HepG2 (cell line): ENCODE results near the gene DENND2A. TPM values are rescaled to one million over a fixed set of nuclear protein-coding genes. Genes with fewer than 3 reads are reported as not detected.
A peak's percentile ranks its signal among the peaks of the same experiment; 100 is the strongest.

Source experiments
- CBX1 ChIP-seq: IDR thresholded peaks from one replicate; pipeline ENCODE4 v1.6.1; 2016; ENCODE audit warnings: antibody characterized with exemption, low read depth
- CEBPG ChIP-seq: IDR thresholded peaks from 2 replicates; pipeline ENCODE4 v1.6.1; 2016
- EEA1 ChIP-seq: sonication (generic); formaldehyde crosslinking; IDR thresholded peaks from 2 replicates; pipeline ENCODE4 v1.5.1; 2020; ENCODE audit warnings: mild to moderate bottlenecking, missing genetic modification reagents, borderline replicate concordance
- FOXK1 ChIP-seq: sonication (generic); formaldehyde crosslinking; IDR thresholded peaks from 2 replicates; pipeline ENCODE4 v1.4.0; 2020; ENCODE audit warnings: low read depth, missing genetic modification reagents, borderline replicate concordance
- HIC2 ChIP-seq: sonication (generic); formaldehyde crosslinking; IDR thresholded peaks from 2 replicates; pipeline ENCODE4 v1.9.0; 2022; ENCODE audit warnings: low read depth, missing genetic modification reagents
- HMGA1 ChIP-seq: sonication (generic); formaldehyde crosslinking; conservative IDR thresholded peaks from 2 replicates; pipeline ENCODE4 v1.4.0; 2020; ENCODE audit warnings: missing genetic modification reagents
- HOXA3 ChIP-seq: sonication (generic); formaldehyde crosslinking; IDR thresholded peaks from 2 replicates; pipeline ENCODE4 v1.5.0; 2020; ENCODE audit warnings: missing genetic modification reagents
- NR1H2 ChIP-seq: sonication (generic); formaldehyde crosslinking; IDR thresholded peaks from 2 replicates; pipeline ENCODE4 v1.8.1; 2022; ENCODE audit warnings: low read depth, missing genetic modification reagents, borderline replicate concordance
- SMC3 ChIP-seq: IDR thresholded peaks from 2 replicates; pipeline ENCODE4 v1.6.1; 2011; ENCODE audit warnings: low read length, improper control_type of control experiment
- SNAI1 ChIP-seq: sonication (generic); formaldehyde crosslinking; IDR thresholded peaks from 2 replicates; pipeline ENCODE4 v1.5.0; 2020; ENCODE audit warnings: mild to moderate bottlenecking, missing genetic modification reagents, borderline replicate concordance
- TEF ChIP-seq: sonication (generic); formaldehyde crosslinking; IDR thresholded peaks from 2 replicates; pipeline ENCODE4 v1.5.0; 2020; ENCODE audit warnings: missing genetic modification reagents
- ZC3H4 ChIP-seq: sonication (generic); formaldehyde crosslinking; IDR thresholded peaks from 2 replicates; pipeline ENCODE4 v1.4.0; 2020; ENCODE audit warnings: missing genetic modification reagents, borderline replicate concordance
- ZNF512B ChIP-seq: sonication (generic); formaldehyde crosslinking; IDR thresholded peaks from 2 replicates; pipeline ENCODE4 v1.5.1; 2020; ENCODE audit warnings: missing genetic modification reagents, mild to moderate bottlenecking, borderline replicate concordance
- ZNF552 ChIP-seq: sonication (generic); formaldehyde crosslinking; IDR thresholded peaks from 2 replicates; pipeline ENCODE4 v1.9.0; 2022; ENCODE audit warnings: missing genetic modification reagents, mild to moderate bottlenecking, borderline replicate concordance
- ZNF609 ChIP-seq: sonication (generic); formaldehyde crosslinking; IDR thresholded peaks from 2 replicates; pipeline ENCODE4 v1.4.0; 2020; ENCODE audit warnings: mild to moderate bottlenecking, missing genetic modification reagents, borderline replicate concordance
- ZNF720 ChIP-seq: sonication (generic); formaldehyde crosslinking; IDR thresholded peaks from 2 replicates; pipeline ENCODE4 v1.4.0; 2020; ENCODE audit warnings: missing genetic modification reagents
- polyA plus RNA-seq, 8 experiments: library from polyadenylated mRNA; depleted of rRNA in 3 of 8; stranded (reverse) in 7 of 8; unstranded in 1 of 8; fragments of >200 nt; fragmentation: Illumina TruSeq in 4 of 8; extraction: Trizol in 4 of 8; gene quantifications; 2 replicates each; pipeline versions ENCODE4 v1.2.1 to v1.2.3, GENCODE V29; 2011 to 2016; ENCODE audit warnings: low read depth in 4 of 8, missing spikeins in 1 of 8, mixed read lengths in 1 of 8; ENCODE audit not compliant: insufficient read depth in 1 of 8
- total RNA-seq, 5 experiments: library from RNA; depleted of rRNA; stranded (reverse); fragments of >200 nt; fragmentation: Illumina TruSeq; extraction: Trizol; gene quantifications; 2 replicates each; pipeline ENCODE4 v1.2.3, GENCODE V29; 2016; ENCODE audit warnings: low read depth in 1 of 5

The DENND2A gene
- total and polyA plus RNA-seq, 2 of the 13 experiments (the other 11 are each of a cell fraction or from before 2014, with no cell fraction given) = not detected

DNA sequence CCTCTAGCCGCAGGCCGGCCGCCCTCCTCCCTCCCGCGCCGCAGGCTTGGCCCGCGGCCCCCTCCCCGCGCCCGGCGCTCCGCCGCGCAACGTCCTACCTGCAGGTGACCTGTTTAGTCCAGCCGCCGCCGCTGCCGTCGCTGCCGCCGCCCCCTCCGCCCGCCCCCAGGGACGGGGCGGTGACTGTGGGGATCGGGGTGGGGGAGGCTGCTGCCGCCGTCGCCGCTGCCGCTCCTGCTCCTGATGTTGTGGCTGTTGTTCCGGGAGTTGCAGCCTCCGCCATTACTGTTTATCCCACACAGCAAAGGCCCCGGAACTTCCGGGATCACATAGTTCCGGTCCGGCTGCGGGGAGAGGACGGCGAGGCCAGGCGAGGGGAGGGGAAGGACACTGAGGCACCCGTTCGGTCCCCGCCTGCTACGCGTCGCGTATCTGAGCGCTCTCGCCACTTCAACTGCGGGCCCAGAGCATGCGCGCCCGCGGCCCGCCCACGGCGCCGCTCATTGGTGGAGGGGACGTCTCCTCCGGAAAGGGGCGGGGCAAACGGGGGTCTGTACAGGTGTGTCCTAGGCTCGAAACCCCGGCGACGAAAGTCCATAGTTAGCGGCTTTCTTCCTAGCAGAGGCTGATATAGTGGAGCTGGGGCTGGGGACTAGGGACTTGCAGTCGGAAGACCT is 161.4 kb downstream of the DENND2A start, which contains the start of gene MKRN1 (continued):
- TF ChIP-seq ZNF512B (CRISPR knock-in tag) (no peak), ZNF720 (CRISPR knock-in tag) (no peak), CEBPG (CRISPR knock-in tag) (peak; percentile 48; the same call in 1 of the 2 replicates), CBX1 (peak; percentile 33), EEA1 (no peak), HOXA3 (CRISPR knock-in tag) (peak; percentile 85), TEF (no peak), FOXK1 (CRISPR knock-in tag) (peak; percentile 96; the same call in 1 of the 2 replicates), ZNF609 (CRISPR knock-in tag) (no peak), NR1H2 (CRISPR knock-in tag) (no peak), ZC3H4 (no peak), HIC2 (CRISPR knock-in tag) (no peak), SNAI1 (CRISPR knock-in tag) (no peak), HMGA1 (CRISPR knock-in tag) (no peak), ZNF552 (no peak; the same call in 1 of the 2 replicates), SMC3 (no peak)
